Panc1 (cell line): Measurements from ENCODE around the gene ETNPPL.

Experiments
- CTCF ChIP-seq: fragments of 450-650 bp; IDR thresholded peaks from 2 replicates; pipeline ENCODE4 v1.5.1; 2017; ENCODE audit warnings: mild to moderate bottlenecking
- SIN3A ChIP-seq: IDR thresholded peaks from 2 replicates; pipeline ENCODE4 v1.6.1; 2012; ENCODE audit warnings: low read depth, mild to moderate bottlenecking, low read length, moderate library complexity, borderline replicate concordance; ENCODE audit not compliant: insufficient read depth
- TCF7L2 ChIP-seq: IDR thresholded peaks from 2 replicates; pipeline ENCODE4 v1.6.1; 2011; ENCODE audit warnings: mild to moderate bottlenecking, low read depth, low read length, inconsistent platforms

GRCh38 chr4:108796173-108796572 is 33.3 kb upstream of the ETNPPL start:
- no peak for TF ChIP-seq CTCF
- TF ChIP-seq TCF7L2, result no peak
- no peak for TF ChIP-seq SIN3A
